ENCODE results near the gene OSBP2.

The OSBP2 gene

GRCh38 chr22:30892286-30892685 is 197.6 kb downstream of the OSBP2 start:
- DNase-seq (ENCODE audit: low read depth), result no peak
- TF ChIP-seq, protein P1, sequence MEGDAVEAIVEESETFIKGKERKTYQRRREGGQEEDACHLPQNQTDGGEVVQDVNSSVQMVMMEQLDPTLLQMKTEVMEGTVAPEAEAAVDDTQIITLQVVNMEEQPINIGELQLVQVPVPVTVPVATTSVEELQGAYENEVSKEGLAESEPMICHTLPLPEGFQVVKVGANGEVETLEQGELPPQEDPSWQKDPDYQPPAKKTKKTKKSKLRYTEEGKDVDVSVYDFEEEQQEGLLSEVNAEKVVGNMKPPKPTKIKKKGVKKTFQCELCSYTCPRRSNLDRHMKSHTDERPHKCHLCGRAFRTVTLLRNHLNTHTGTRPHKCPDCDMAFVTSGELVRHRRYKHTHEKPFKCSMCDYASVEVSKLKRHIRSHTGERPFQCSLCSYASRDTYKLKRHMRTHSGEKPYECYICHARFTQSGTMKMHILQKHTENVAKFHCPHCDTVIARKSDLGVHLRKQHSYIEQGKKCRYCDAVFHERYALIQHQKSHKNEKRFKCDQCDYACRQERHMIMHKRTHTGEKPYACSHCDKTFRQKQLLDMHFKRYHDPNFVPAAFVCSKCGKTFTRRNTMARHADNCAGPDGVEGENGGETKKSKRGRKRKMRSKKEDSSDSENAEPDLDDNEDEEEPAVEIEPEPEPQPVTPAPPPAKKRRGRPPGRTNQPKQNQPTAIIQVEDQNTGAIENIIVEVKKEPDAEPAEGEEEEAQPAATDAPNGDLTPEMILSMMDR (IDR thresholded peaks at IDR 0.05; ENCODE audit: insufficient read depth, low read depth, low read length, missing control alignments), result no peak

DNA sequence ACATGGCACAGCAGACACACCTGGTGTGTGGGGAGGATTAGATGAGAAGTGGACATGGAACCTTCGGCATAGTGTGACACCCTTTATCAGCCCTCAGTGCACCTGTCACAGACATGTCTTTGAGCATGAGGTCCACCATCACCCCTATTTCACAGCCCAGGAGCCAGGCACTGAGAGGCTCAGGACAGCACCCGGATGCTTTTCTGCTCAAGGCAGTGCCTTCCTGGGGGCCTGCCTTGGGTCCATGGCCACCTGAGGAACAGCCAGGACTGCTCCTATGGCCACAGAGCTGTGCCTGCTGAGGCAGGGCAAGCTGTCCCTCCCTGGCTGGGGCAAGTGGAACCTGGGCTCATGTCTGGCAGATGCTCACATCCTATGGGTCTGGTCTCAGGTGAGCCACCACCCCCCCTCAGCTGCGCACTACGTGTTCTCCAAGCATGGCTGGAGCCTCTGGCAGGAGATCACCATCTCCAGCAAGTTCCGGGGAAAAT is 198.1 kb downstream of the OSBP2 start:
- TF ChIP-seq, protein P1 (IDR thresholded peaks at IDR 0.05; ENCODE audit: insufficient read depth, low read depth, low read length, missing control alignments), result no peak
- DNase-seq (ENCODE audit: low read depth), result no peak

More at GRCh38 chr22:30892286-30892685, 197.6 kb downstream of the OSBP2 start:
- H3K4me3 ChIP-seq (ENCODE audit: low read length), result no peak overlapping the region

DNA sequence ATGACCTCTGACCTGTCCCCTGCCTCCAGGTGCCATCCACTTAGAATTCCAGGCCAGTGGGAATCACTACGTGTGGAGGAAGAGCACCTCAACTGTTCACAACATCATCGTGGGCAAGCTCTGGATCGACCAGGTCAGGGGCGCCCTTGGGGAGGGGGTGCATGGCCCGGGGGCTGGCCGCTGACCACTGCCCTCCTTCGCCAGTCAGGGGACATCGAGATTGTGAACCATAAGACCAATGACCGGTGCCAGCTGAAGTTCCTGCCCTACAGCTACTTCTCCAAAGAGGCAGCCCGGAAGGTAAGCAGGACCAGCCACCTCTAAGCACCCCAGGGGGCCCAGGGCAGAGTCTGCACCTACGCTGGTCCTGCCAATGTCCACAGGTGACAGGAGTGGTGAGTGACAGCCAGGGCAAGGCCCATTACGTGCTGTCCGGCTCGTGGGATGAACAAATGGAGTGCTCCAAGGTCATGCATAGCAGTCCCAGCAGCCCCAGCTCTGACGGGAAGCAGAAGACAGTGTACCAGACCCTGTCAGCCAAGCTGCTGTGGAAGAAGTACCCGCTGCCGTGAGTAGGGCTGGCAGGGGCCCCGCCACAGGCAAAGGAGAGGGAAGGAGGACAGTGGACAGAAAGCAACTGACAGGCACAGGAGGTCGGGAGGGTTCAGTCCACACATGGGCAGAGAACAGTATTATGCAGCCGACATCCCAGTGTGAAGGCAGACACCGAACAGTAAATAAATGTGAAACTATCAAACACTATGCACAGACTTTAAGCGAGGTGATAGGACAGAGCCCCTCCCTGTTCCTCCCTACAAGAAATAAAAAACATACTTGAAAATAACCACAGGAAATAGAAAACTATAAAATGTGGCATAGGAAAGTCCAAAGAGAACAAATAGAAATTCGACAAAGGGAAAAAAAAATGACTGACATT is 199.0 kb downstream of the OSBP2 start:
- TF ChIP-seq, protein P1 (IDR thresholded peaks at IDR 0.05; ENCODE audit: insufficient read depth, low read depth, low read length, missing control alignments), result no peak
- no peak for DNase-seq (ENCODE audit: low read depth)
- H3K4me3 ChIP-seq (ENCODE audit: low read length), result no peak overlapping the region

More for the DNA sequence above, 198.1 kb downstream of the OSBP2 start:
- no peak overlapping the region for H3K4me3 ChIP-seq (ENCODE audit: low read length)

DNA sequence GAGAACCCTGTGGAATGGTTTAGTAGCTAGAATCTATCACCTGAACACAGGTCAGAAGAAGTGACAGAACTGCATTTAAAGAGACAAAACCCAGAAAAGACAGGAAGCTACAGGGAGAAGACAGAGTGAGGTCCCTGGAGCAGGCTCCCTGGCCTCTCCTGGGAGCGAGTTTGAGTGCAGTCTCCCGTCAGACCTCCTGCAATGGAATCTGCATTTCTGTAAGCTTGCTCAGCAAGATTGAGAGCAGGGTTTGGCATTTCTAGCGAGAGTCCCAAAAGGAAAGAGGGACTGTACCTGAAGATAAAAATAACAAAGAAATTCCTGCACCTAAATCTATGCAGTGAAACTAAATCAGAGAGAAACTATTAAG is 199.7 kb downstream of the OSBP2 start:
- H3K4me3 ChIP-seq (ENCODE audit: low read length), result no peak overlapping the region
- TF ChIP-seq, protein P1 (IDR thresholded peaks at IDR 0.05; ENCODE audit: insufficient read depth, low read depth, low read length, missing control alignments), result no peak
- DNase-seq (ENCODE audit: low read depth), result no peak

DNA sequence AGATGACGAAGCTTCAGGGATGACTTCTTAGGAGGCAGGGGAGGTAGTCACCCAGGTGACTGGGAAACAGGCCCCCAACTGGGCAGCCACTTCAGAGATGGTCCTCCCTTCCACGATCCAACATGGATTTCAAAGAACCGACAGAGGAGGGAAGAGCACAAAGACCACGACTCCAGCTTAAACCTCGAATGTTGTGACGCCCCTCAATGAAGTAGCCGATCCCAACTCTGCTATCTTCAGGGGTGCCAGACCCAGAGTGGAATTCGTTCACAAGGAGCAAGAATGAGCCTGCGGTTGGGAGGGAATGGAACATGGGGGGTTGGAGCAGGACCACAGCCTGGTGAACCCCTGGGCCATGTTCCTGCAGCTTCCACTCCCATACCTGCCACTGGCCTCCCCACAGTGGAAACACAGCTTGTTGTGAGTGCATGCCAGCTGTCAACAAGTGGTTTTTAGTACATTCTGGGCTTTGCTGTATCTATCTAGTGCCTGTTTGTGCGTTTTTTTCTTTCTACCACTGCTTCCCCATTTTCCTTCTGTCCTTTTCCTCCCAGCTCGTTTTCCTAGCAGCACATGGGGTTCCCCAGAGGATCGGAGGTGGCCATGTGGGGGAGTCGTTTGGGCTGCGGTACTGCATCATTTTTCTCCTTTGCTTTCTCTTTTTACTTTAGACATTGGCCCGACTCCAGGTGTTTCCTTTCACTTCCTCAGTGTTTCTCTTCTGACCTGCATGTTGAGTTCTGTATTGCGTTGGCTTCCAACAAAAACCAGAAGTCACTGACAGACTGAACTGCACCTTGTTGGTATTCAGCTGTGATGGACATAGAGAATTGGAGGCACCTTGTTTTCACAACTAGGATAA is 208.1 kb downstream of the OSBP2 start:
- no peak overlapping the region for H3K4me3 ChIP-seq (ENCODE audit: low read length)
- TF ChIP-seq, protein P1 (IDR thresholded peaks at IDR 0.05; ENCODE audit: insufficient read depth, low read depth, low read length, missing control alignments), result no peak
- no peak for DNase-seq (ENCODE audit: low read depth)

- TF ChIP-seq, protein P1 (IDR thresholded peaks at IDR 0.05; ENCODE audit: insufficient read depth, low read depth, low read length, missing control alignments), result no peak
- DNase-seq (ENCODE audit: low read depth), result no peak
- no peak overlapping the region for H3K4me3 ChIP-seq (ENCODE audit: low read length)
Observed at GRCh38 chr22:30903876-30904460, 209.3 kb downstream of the OSBP2 start.
